GM10847 (cell line): ENCODE results near the gene KIF17.

Source experiments
- POLR2A ChIP-seq: IDR thresholded peaks from 2 replicates; pipeline ENCODE4 v1.6.1; 2011; ENCODE audit not compliant: insufficient read length; ENCODE audit errors: extremely low read depth

The KIF17 gene

GRCh38 chr1:20721117-20722061 lies 3.6 kb upstream of the KIF17 start:
- TF ChIP-seq POLR2A, result no peak

- no peak for TF ChIP-seq POLR2A
These were observed 2.9 kb upstream of the KIF17 start for GRCh38 chr1:20720631-20721091.

GRCh38 chr1:20719871-20720620 lies 2.2 kb upstream of the KIF17 start:
- no peak for TF ChIP-seq POLR2A

GRCh38 chr1:20719261-20719660 lies 1.5 kb upstream of the KIF17 start:
- no peak for TF ChIP-seq POLR2A

GRCh38 chr1:20716232-20716631 lies 1.6 kb downstream of the KIF17 start:
- TF ChIP-seq POLR2A, result no peak

- no peak for TF ChIP-seq POLR2A
These were observed 2.4 kb downstream of the KIF17 start for GRCh38 chr1:20715406-20715805.

- TF ChIP-seq POLR2A, result no peak
These were observed 4.4 kb downstream of the KIF17 start for GRCh38 chr1:20713440-20713839.

GRCh38 chr1:20712215-20712577 lies 5.6 kb downstream of the KIF17 start:
- TF ChIP-seq POLR2A, result no peak

GRCh38 chr1:20711285-20712214 lies 6.3 kb downstream of the KIF17 start:
- TF ChIP-seq POLR2A, result no peak

GRCh38 chr1:20710469-20711284 lies 7.1 kb downstream of the KIF17 start:
- TF ChIP-seq POLR2A, result no peak

GRCh38 chr1:20709868-20710267 lies 7.9 kb downstream of the KIF17 start:
- TF ChIP-seq POLR2A, result no peak

- no peak for TF ChIP-seq POLR2A
These were observed 8.9 kb downstream of the KIF17 start for GRCh38 chr1:20708891-20709290.

- TF ChIP-seq POLR2A, result no peak
These were observed 9.8 kb downstream of the KIF17 start for GRCh38 chr1:20708057-20708456.

GRCh38 chr1:20706841-20707240 lies 11.0 kb downstream of the KIF17 start:
- TF ChIP-seq POLR2A, result no peak
